Glutamatergic neuron (in vitro differentiated cells): Measurements from ENCODE around the gene CORO2A. TPM values are rescaled to one million over a fixed set of nuclear protein-coding genes. Genes with fewer than 3 reads are reported as not detected.
"Not testable (repeated sequence)": the region's sequence is repeated elsewhere in the genome, so short reads cannot be mapped to it uniquely, and the experiment has no call there.

Experiments used
- DNase-seq: peaks from one replicate; pipeline ENCODE4 v3.0.0; 2022
- H3K27ac Mint-ChIP-seq: one replicate; pipeline ENCODE4 v1.8.0; 2020; ENCODE audit warnings: mild to moderate bottlenecking, mixed read lengths, inconsistent platforms; ENCODE audit not compliant: unreplicated experiment
- H3K27me3 Mint-ChIP-seq: one replicate; pipeline ENCODE4 v1.8.0; 2020; ENCODE audit warnings: mild to moderate bottlenecking, moderate library complexity, mixed read lengths, inconsistent platforms; ENCODE audit not compliant: unreplicated experiment
- H3K36me3 Mint-ChIP-seq: one replicate; pipeline ENCODE4 v1.8.0; 2020; ENCODE audit warnings: mild to moderate bottlenecking, mixed read lengths, inconsistent platforms; ENCODE audit not compliant: unreplicated experiment
- H3K4me1 Mint-ChIP-seq: one replicate; pipeline ENCODE4 v1.8.0; 2020; ENCODE audit warnings: mild to moderate bottlenecking, low read depth, mixed read lengths, inconsistent platforms; ENCODE audit not compliant: unreplicated experiment
- H3K4me3 Mint-ChIP-seq: one replicate; pipeline ENCODE4 v1.8.0; 2020; ENCODE audit warnings: mild to moderate bottlenecking, mixed read lengths, inconsistent platforms; ENCODE audit not compliant: unreplicated experiment
- H3K9me3 Mint-ChIP-seq: one replicate; pipeline ENCODE4 v1.8.0; 2020; ENCODE audit warnings: mild to moderate bottlenecking, moderate library complexity, mixed read lengths, inconsistent platforms; ENCODE audit not compliant: unreplicated experiment
- CTCF ChIP-seq: fragments of 200-600 bp; sonication (generic); IDR thresholded peaks from one replicate; pipeline ENCODE4 v1.5.0; 2021; ENCODE audit not compliant: partially characterized antibody, unreplicated experiment
- total RNA-seq: library from RNA; stranded (reverse); fragmentation: NEBNext Ultra II Directional; extraction: Animal tissue kit (Norgen Biotek cat#: 25700); gene quantifications from one replicate; pipeline ENCODE4 v1.2.1, GENCODE V29; 2021; ENCODE audit not compliant: unreplicated experiment

Gene CORO2A
- total RNA-seq, 1 donor from 2014 or later = 23.9 TPM

GRCh38 chr9:98134702-98135557, 57.5 kb downstream of the CORO2A start:
- H3K27ac Mint-ChIP-seq = no peak overlapping the region
- H3K27me3 Mint-ChIP-seq = peaks cover 4% of the 10 kb centered on the region
- no peak for DNase-seq
- no peak overlapping the region for H3K4me3 Mint-ChIP-seq
- no peaks in the 10 kb centered on the region for H3K36me3 Mint-ChIP-seq
- TF ChIP-seq CTCF = no peak
- peaks cover 10% of the 10 kb centered on the region for H3K4me1 Mint-ChIP-seq
- peaks cover 3% of the 10 kb centered on the region for H3K9me3 Mint-ChIP-seq

GRCh38 chr9:98132806-98133631, 59.4 kb downstream of the CORO2A start:
- no peak for TF ChIP-seq CTCF
- Mint-ChIP-seq H3K9me3 (peaks cover 6% of the 10 kb centered on the region), H3K27ac (peak overlapping the region; percentile 72), H3K4me1 (peaks cover 10% of the 10 kb centered on the region), H3K36me3 (no peaks in the 10 kb centered on the region), H3K4me3 (no peak overlapping the region), H3K27me3 (peaks cover 4% of the 10 kb centered on the region)
- DNase-seq = peak; percentile 67

- no peak for TF ChIP-seq CTCF
- Mint-ChIP-seq H3K27ac (no peak overlapping the region), H3K9me3 (peaks cover 4% of the 10 kb centered on the region), H3K36me3 (no peaks in the 10 kb centered on the region), H3K4me3 (no peak overlapping the region), H3K4me1 (peaks cover 10% of the 10 kb centered on the region), H3K27me3 (peaks cover 4% of the 10 kb centered on the region)
- DNase-seq = no peak
Observed at GRCh38 chr9:98132158-98132557, 60.3 kb downstream of the CORO2A start.

GRCh38 chr9:98130576-98131228, 61.7 kb downstream of the CORO2A start:
- Mint-ChIP-seq H3K27me3 (peaks cover 5% of the 10 kb centered on the region), H3K27ac (no peak overlapping the region), H3K36me3 (no peaks in the 10 kb centered on the region), H3K9me3 (peaks cover 4% of the 10 kb centered on the region), H3K4me3 (no peak overlapping the region), H3K4me1 (peaks cover 10% of the 10 kb centered on the region)
- no peak for TF ChIP-seq CTCF
- no peak for DNase-seq

- peaks cover 10% of the 10 kb centered on the region for H3K4me1 Mint-ChIP-seq
- not testable (repeated sequence) for H3K27ac Mint-ChIP-seq, H3K4me3 Mint-ChIP-seq, H3K36me3 Mint-ChIP-seq, H3K9me3 Mint-ChIP-seq, H3K27me3 Mint-ChIP-seq, DNase-seq
Observed at GRCh38 chr9:98130060-98130459, 62.4 kb downstream of the CORO2A start.
